ENCODE measurements around the gene MRPL27.

DNA sequence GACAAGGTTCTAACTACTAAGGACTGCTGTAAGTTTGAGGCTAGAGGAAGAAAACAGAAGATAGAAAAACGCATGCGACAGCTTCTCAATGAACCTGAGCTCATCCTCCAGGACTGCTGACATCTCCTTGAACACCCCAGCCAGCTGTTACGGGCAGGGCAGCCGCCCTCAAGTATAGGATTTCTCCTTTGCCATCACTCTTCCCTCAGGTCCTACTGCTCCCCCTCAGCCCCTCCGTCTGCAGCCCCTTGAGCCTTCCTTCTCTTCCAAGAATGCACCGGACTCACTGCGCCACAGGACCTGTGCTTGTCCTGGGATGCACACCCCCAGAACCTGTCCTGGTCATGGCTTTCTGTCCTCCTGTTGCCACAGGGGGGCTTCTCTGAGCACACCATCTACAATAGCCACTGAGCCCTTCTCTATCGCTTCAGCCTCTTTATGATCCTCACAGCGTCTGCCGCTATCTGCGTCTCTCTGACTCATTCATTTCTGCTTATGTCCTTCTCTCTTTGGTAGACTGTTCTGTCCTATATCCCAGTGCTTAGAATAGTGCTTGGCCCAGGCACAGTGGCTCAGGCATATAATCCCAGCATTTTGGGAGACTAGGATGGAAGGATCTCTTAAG is 42.7 kb downstream of the MRPL27 start:
- TF ChIP-seq, protein P1, sequence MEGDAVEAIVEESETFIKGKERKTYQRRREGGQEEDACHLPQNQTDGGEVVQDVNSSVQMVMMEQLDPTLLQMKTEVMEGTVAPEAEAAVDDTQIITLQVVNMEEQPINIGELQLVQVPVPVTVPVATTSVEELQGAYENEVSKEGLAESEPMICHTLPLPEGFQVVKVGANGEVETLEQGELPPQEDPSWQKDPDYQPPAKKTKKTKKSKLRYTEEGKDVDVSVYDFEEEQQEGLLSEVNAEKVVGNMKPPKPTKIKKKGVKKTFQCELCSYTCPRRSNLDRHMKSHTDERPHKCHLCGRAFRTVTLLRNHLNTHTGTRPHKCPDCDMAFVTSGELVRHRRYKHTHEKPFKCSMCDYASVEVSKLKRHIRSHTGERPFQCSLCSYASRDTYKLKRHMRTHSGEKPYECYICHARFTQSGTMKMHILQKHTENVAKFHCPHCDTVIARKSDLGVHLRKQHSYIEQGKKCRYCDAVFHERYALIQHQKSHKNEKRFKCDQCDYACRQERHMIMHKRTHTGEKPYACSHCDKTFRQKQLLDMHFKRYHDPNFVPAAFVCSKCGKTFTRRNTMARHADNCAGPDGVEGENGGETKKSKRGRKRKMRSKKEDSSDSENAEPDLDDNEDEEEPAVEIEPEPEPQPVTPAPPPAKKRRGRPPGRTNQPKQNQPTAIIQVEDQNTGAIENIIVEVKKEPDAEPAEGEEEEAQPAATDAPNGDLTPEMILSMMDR (IDR thresholded peaks at IDR 0.05) = no peak
- no peak for TF ChIP-seq POLR2A (IDR thresholded peaks at IDR 0.05)

Data from Peyer's patch (tissue), 4 donors.